H1 (cell line): ENCODE results near the gene ZBTB20. TPM values are rescaled to one million over a fixed set of nuclear protein-coding genes. Genes with fewer than 3 reads are reported as not detected.

Experiments
- FOSL1 ChIP-seq: IDR thresholded peaks from 2 replicates; pipeline ENCODE4 v1.6.1; 2011; ENCODE audit warnings: mild to moderate bottlenecking, low read depth, low read length, moderate library complexity; ENCODE audit not compliant: insufficient read depth
- HDAC2 ChIP-seq, 2 experiments: fragments of 300-600 bp in 1 of 2; sonication (generic) in 1 of 2; IDR thresholded peaks; 2 replicates each; pipeline ENCODE4 v1.6.1; 2011 to 2012; ENCODE audit warnings: low read depth in 2 of 2, low read length in 2 of 2, mild to moderate bottlenecking in 2 of 2, moderate library complexity in 2 of 2, borderline replicate concordance in 1 of 2, inconsistent platforms in 1 of 2
- KDM1A ChIP-seq: fragments of 200-600, 300-600 bp; sonication (generic); IDR thresholded peaks from 2 replicates; pipeline ENCODE4 v1.7.1; 2016; ENCODE audit warnings: mild to moderate bottlenecking, low read length, borderline replicate concordance
- POLR2A ChIP-seq, 2 experiments: IDR thresholded peaks; 1 replicate in 1 of 2; 2 replicates in 1 of 2; pipeline ENCODE4 v1.6.1; 2011; ENCODE audit warnings: low read depth in 2 of 2, low read length in 2 of 2, mild to moderate bottlenecking in 2 of 2; ENCODE audit errors: control extremely low read depth in 1 of 2
- POU5F1 ChIP-seq: IDR thresholded peaks from 2 replicates; pipeline ENCODE4 v1.6.1; 2011; ENCODE audit warnings: low read depth, mild to moderate bottlenecking, low read length, moderate library complexity
- RBBP5 ChIP-seq: IDR thresholded peaks from 2 replicates; pipeline ENCODE4 v1.7.1; 2012; ENCODE audit warnings: low read depth, mild to moderate bottlenecking, inconsistent platforms, low read length, moderate library complexity, borderline replicate concordance
- polyA plus RNA-seq, 7 experiments: library from polyadenylated mRNA; depleted of rRNA in 3 of 7; stranded (reverse) in 5 of 7; unstranded in 2 of 7; fragments of >200 nt in 5 of 7; fragments of 200-250 nt in 2 of 7; gene quantifications; 1 replicate in 5 of 7; 2 replicates in 1 of 7; 4 replicates in 1 of 7; pipeline versions ENCODE4 v1.2.1 to v1.2.3, GENCODE V29; 2011 to 2013; ENCODE audit warnings: missing spikeins in 2 of 7, mixed read lengths in 2 of 7
- total RNA-seq: library from RNA; stranded (reverse); fragmentation: NEBNext Ultra II Directional; extraction: Animal tissue kit (Norgen Biotek cat#: 25700); gene quantifications from 2 replicates; pipeline ENCODE4 v1.2.1, GENCODE V29; 2021

Gene ZBTB20
- total and polyA plus RNA-seq, 2 of the 8 experiments (the other 6 are each of a cell fraction or from before 2014, with no cell fraction given), result 0.35 to 1.3 TPM

DNA sequence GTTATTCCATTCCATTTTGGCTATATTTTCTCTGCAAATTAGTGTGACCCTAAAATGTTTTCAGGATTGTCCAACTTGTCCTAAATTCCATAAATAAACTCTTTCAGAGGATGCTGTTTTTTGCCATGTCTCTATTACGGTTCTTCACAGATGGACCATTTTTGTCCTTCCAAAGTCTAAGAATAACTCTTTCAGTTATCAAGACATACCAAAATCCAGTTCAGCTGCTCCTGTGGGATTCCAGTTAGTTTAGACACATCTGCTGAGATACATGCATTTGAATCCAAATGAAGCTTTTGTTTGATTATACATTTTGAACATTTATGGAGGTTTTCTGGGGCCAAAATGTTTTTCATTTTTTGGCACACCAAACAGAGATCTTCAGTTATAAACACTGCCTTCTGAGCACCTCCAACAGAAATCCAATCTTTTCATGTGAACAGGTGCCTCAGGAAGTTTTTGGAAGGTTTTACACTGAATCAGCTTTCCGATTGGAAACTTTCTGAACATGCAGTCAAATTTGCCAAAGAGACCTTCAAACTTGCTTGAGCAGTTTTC is 772.6 kb downstream of the ZBTB20 start (continued):
- TF ChIP-seq RBBP5 (no peak), HDAC2 (IDR thresholded peaks at IDR 0.05; ENCODE audit: borderline replicate concordance in 1 of 2, low read depth in 2 of 2, low read length in 2 of 2) (no peak), KDM1A (no peak), POU5F1 (no peak), FOSL1 (no peak), POLR2A (IDR thresholded peaks at IDR 0.05; ENCODE audit: control extremely low read depth in 1 of 2, low read depth in 2 of 2, low read length in 2 of 2) (no peak)
- TF ChIP-seq, all 59 proteins: peak for 0
